ENCODE results near the gene NHSL1.

DNA sequence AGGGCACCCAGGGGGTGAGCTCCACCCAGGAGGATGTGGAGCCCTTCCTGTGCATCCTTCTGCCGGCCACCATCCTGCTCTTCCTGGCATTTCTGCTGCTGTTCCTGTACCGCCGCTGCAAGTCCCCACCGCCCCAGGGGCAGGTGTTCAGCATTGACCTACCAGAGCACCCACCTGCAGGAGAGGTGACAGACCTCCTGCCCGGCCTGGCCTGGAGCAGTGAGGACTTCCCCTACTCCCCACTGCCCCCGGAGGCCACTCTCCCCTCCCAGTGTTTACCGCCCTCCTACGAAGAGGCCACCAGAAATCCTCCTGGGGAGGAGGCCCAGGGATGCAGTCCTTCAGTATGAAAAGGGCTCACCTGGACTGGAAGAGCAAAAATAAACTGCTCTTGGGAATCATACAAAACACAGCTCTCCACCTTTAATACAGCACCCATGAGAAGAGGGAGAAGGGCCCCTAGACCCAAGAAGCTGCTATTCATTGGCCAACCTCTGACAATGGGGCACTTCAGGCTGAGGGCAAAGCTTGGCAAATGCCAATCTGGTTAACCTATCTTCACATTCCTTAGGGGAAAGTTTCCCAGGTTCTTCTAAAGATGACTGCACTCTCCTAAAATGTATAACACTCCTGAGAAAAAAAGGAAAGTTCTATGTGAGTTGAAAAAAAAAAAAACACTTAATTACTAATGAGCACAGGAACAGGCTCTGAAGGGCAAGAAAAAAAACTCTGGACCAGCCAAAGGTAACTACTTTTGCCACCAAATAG is 116.6 kb downstream of the NHSL1 start:
- TF ChIP-seq, protein P1, sequence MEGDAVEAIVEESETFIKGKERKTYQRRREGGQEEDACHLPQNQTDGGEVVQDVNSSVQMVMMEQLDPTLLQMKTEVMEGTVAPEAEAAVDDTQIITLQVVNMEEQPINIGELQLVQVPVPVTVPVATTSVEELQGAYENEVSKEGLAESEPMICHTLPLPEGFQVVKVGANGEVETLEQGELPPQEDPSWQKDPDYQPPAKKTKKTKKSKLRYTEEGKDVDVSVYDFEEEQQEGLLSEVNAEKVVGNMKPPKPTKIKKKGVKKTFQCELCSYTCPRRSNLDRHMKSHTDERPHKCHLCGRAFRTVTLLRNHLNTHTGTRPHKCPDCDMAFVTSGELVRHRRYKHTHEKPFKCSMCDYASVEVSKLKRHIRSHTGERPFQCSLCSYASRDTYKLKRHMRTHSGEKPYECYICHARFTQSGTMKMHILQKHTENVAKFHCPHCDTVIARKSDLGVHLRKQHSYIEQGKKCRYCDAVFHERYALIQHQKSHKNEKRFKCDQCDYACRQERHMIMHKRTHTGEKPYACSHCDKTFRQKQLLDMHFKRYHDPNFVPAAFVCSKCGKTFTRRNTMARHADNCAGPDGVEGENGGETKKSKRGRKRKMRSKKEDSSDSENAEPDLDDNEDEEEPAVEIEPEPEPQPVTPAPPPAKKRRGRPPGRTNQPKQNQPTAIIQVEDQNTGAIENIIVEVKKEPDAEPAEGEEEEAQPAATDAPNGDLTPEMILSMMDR (IDR thresholded peaks at IDR 0.05), result no peak
- no peak for TF ChIP-seq POLR2A (IDR thresholded peaks at IDR 0.05)
